IMR-90 (cell line): ENCODE measurements around the gene LYRM4.

Source experiments
- CEBPB ChIP-seq: IDR thresholded peaks from 2 replicates; pipeline ENCODE4 v1.6.1; 2012; ENCODE audit warnings: low read depth, low read length, improper control_type of control experiment
- CTCF ChIP-seq: conservative IDR thresholded peaks from 2 replicates; pipeline ENCODE4 v1.5.1; 2012; ENCODE audit warnings: mild to moderate bottlenecking, low read depth, low read length, improper control_type of control experiment
- MAZ ChIP-seq: IDR thresholded peaks from 2 replicates; pipeline ENCODE4 v1.6.1; 2012; ENCODE audit warnings: low read depth, mild to moderate bottlenecking, low read length, improper control_type of control experiment, moderate library complexity, borderline replicate concordance
- POLR2A ChIP-seq: IDR thresholded peaks from 2 replicates; pipeline ENCODE4 v1.6.1; 2012; ENCODE audit warnings: mild to moderate bottlenecking, low read depth, low read length
- RAD21 ChIP-seq: IDR thresholded peaks from 2 replicates; pipeline ENCODE4 v1.6.1; 2012; ENCODE audit warnings: low read length, improper control_type of control experiment
- USF2 ChIP-seq: fragments of 150-350 bp; IDR thresholded peaks from 2 replicates; pipeline ENCODE4 v1.6.1; 2017; ENCODE audit warnings: mild to moderate bottlenecking, antibody characterized with exemption, low read length, low read depth

- TF ChIP-seq POLR2A (no peak), USF2 (no peak), CTCF (no peak), MAZ (no peak), CEBPB (no peak), RAD21 (no peak)
Observed at GRCh38 chr6:5100806-5101205, 159.9 kb downstream of the LYRM4 start.
